ENCODE measurements around the gene COX6A1. TPM values are rescaled to one million over a fixed set of nuclear protein-coding genes. Genes with fewer than 3 reads are reported as not detected.

Gene COX6A1
- total and polyA plus RNA-seq, 5 experiments from 2014 or later, result 131 to 799 (median 683) TPM

GRCh38 chr12:120408771-120409170 lies 29.1 kb upstream of the COX6A1 start:
- POLR2A ChIA-PET, result no interaction called here
- peaks cover 0 to 9% (median 2%) of the 10 kb centered on the region in 5 donors for H3K27me3 Mint-ChIP-seq
- no peak overlapping the region for H3K27ac Mint-ChIP-seq
- peaks cover 0 to 5% (median 0%) of the 10 kb centered on the region in 9 donors for H3K9me3 Mint-ChIP-seq
- DNase-seq, result no peak
- no peaks in the 10 kb centered on the region for H3K36me3 Mint-ChIP-seq
- H3K4me1 Mint-ChIP-seq, result peaks cover 0 to 3% (median 1%) of the 10 kb centered on the region in 4 donors
- ATAC-seq, result no peak
- peak overlapping the region in 1 of 10 donors; percentile 20 for H3K4me3 Mint-ChIP-seq

- ATAC-seq (no peak), DNase-seq (no peak)
- POLR2A ChIA-PET, result no interaction called here
- no peaks in the 10 kb centered on the region for H3K9me3 Mint-ChIP-seq
- H3K36me3 Mint-ChIP-seq, result no peaks in the 10 kb centered on the region
- H3K4me1 Mint-ChIP-seq, result no peaks in the 10 kb centered on the region
- no peak overlapping the region for H3K4me3 Mint-ChIP-seq
- no peak overlapping the region for H3K27ac Mint-ChIP-seq
- H3K27me3 Mint-ChIP-seq, result peaks cover 2 to 9% (median 5%) of the 10 kb centered on the region in 5 donors
Observed at GRCh38 chr12:120412421-120412820, 25.5 kb upstream of the COX6A1 start.

GRCh38 chr12:120413901-120414695 lies 23.8 kb upstream of the COX6A1 start:
- H3K36me3 Mint-ChIP-seq, result no peaks in the 10 kb centered on the region
- H3K4me3 Mint-ChIP-seq, result no peak overlapping the region
- no peak for DNase-seq
- H3K4me1 Mint-ChIP-seq, result no peaks in the 10 kb centered on the region
- H3K9me3 Mint-ChIP-seq, result no peaks in the 10 kb centered on the region
- H3K27me3 Mint-ChIP-seq, result peaks cover 2 to 9% (median 7%) of the 10 kb centered on the region in 5 donors
- no peak overlapping the region for H3K27ac Mint-ChIP-seq
- POLR2A ChIA-PET, result interaction anchor here (0.7 kb wide), 1 partner anchor 9 kb away, joined by 3 read pairs; no protein-coding TSS in a partner anchor
- no peak for ATAC-seq

DNA sequence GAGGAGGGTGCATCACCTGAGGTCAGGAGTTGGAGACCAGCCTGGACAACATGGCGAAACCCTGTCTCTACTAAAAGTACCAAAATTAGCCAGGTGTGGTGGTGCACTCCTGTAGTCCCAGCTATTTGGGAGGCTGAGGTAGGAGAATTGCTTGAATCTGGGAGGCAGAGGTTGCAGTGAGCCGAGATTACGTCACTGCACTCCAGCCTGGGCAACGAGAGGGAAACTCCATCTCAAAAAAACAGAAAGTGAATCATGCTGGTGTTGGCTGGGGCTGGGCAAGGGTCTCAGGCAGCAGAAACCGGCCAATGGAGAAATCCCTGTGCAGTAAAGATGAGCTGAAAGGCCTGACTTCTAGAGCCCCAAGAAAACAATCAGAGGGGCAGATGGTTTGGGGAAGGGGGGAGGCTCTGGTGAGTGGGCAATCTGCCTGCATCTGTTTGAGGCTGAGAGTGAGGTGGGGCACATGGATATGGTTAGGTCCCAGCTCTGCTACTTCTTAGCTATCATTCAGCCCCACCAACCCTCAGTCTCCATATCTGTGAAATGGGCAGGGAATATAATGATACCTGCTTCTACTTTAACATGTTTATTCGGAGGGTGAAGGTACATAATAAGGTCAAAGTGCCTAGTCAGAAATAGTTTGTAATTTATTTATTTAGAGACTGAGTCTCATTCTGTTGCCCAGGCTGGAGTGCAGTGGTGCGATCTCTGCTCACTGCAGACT lies 21.3 kb upstream of the COX6A1 start:
- POLR2A ChIA-PET, result no interaction called here
- peaks cover 2 to 9% (median 7%) of the 10 kb centered on the region in 5 donors for H3K27me3 Mint-ChIP-seq
- ATAC-seq, result no peak

GRCh38 chr12:120417917-120418580 lies 19.9 kb upstream of the COX6A1 start:
- peaks cover 0 to 7% (median 0%) of the 10 kb centered on the region in 5 donors for H3K27me3 Mint-ChIP-seq

More for the DNA sequence above, 21.3 kb upstream of the COX6A1 start:
- Mint-ChIP-seq H3K4me1 (no peaks in the 10 kb centered on the region), H3K36me3 (no peaks in the 10 kb centered on the region), H3K9me3 (no peaks in the 10 kb centered on the region), H3K4me3 (no peak overlapping the region), H3K27ac (no peak overlapping the region)
- no peak for DNase-seq

DNA sequence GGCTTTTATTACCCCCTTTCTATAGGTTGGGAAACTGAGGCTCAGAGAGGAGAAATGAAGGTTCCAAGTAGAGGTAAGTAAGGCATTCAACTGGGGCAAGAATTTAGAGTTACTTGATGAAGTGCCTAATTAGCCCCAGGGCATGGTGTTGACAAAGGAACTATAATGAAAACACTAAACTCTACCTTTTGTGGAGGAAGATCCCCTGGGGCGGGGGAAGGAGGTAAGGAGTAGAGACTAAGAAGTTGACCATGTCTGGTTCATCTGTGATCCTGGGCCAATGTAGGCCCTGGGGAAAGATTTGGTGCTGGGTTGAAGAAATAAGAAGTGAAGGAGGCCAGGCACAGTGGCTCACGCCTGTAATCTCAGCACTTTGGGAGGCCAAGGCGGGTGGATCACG lies 16.2 kb upstream of the COX6A1 start:
- Mint-ChIP-seq H3K4me1 (no peaks in the 10 kb centered on the region), H3K27ac (no peak overlapping the region), H3K4me3 (peak overlapping the region in 1 of 10 donors; percentile 16), H3K9me3 (no peaks in the 10 kb centered on the region), H3K27me3 (peaks cover 0 to 4% (median 0%) of the 10 kb centered on the region in 5 donors), H3K36me3 (no peaks in the 10 kb centered on the region)
- DNase-seq (no peak), ATAC-seq (no peak)
- POLR2A ChIA-PET, result no interaction called here

More at GRCh38 chr12:120417917-120418580, 19.9 kb upstream of the COX6A1 start:
- Mint-ChIP-seq H3K27ac (peak overlapping the region in 1 of 10 donors; percentile 81), H3K36me3 (no peaks in the 10 kb centered on the region), H3K4me3 (no peak overlapping the region), H3K9me3 (no peaks in the 10 kb centered on the region), H3K4me1 (no peaks in the 10 kb centered on the region)
- no peak for ATAC-seq
- POLR2A ChIA-PET, result no interaction called here
- DNase-seq, result no peak

GRCh38 chr12:120422892-120423456 lies 14.9 kb upstream of the COX6A1 start:
- Mint-ChIP-seq H3K27ac (no peak overlapping the region), H3K4me1 (no peaks in the 10 kb centered on the region), H3K4me3 (no peak overlapping the region), H3K9me3 (no peaks in the 10 kb centered on the region), H3K36me3 (no peaks in the 10 kb centered on the region), H3K27me3 (no peaks in the 10 kb centered on the region)
- DNase-seq, result no peak
- no peak for ATAC-seq
- POLR2A ChIA-PET, result interaction anchor here (0.5 to 0.7 kb wide), 2 partner anchors 31 to 60 kb away, joined by 3 read pairs; no protein-coding TSS in a partner anchor

DNA sequence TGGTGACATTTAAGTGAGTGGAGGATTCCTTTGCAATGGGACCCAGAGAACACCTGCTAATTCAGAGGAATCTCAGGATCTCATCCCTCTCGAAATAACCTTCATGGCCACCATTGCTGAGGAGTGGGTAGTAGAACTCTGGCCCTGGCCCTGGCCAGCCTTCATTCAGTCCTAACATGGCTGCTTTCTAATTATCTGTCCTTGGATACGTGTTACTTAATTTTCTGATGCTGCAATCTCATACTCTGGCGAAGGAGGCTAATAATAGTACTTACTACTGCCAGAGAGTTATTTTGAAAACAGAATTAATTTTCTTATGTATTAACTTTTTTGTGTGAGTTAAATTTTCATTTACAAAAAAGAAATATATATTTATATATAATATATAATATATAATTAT lies 12.1 kb upstream of the COX6A1 start:
- H3K4me1 Mint-ChIP-seq, result peaks cover 1 to 6% (median 2%) of the 10 kb centered on the region in 4 donors
- POLR2A ChIA-PET, result no interaction called here
- H3K9me3 Mint-ChIP-seq, result no peaks in the 10 kb centered on the region
- no peak for DNase-seq
- H3K27ac Mint-ChIP-seq, result no peak overlapping the region
- no peak overlapping the region for H3K4me3 Mint-ChIP-seq
- no peaks in the 10 kb centered on the region for H3K36me3 Mint-ChIP-seq
- ATAC-seq, result no peak
- peaks cover 0 to 5% (median 2%) of the 10 kb centered on the region in 5 donors for H3K27me3 Mint-ChIP-seq

- ATAC-seq, result no peak
- H3K4me1 Mint-ChIP-seq, result peaks cover 1 to 6% (median 2%) of the 10 kb centered on the region in 4 donors
- no peak overlapping the region for H3K27ac Mint-ChIP-seq
- H3K4me3 Mint-ChIP-seq, result no peak overlapping the region
- H3K9me3 Mint-ChIP-seq, result no peaks in the 10 kb centered on the region
- no peak for DNase-seq
- POLR2A ChIA-PET, result interaction anchor here (0.6 to 1.2 kb wide), 5 partner anchors 9 to 631 kb away, joined by 3 read pairs; partner anchors contain the start of genes COX6A1, DYNLL1 and RNU4-2
- H3K27me3 Mint-ChIP-seq, result peaks cover 0 to 8% (median 3%) of the 10 kb centered on the region in 5 donors
- no peaks in the 10 kb centered on the region for H3K36me3 Mint-ChIP-seq
Observed at GRCh38 chr12:120428597-120429229, 9.2 kb upstream of the COX6A1 start.

- H3K36me3 Mint-ChIP-seq, result no peaks in the 10 kb centered on the region
- peaks cover 0 to 8% (median 3%) of the 10 kb centered on the region in 5 donors for H3K27me3 Mint-ChIP-seq
- H3K9me3 Mint-ChIP-seq, result no peaks in the 10 kb centered on the region
- DNase-seq (no peak), ATAC-seq (no peak)
- peaks cover 1 to 6% (median 2%) of the 10 kb centered on the region in 4 donors for H3K4me1 Mint-ChIP-seq
- peak overlapping the region in 1 of 10 donors; percentile 29 for H3K4me3 Mint-ChIP-seq
- H3K27ac Mint-ChIP-seq, result no peak overlapping the region
- POLR2A ChIA-PET, result interaction anchor here (0.6 to 1.2 kb wide), 7 partner anchors 8 to 631 kb away, joined by 3 to 8 read pairs (median 3); partner anchors contain the start of genes COX6A1, DYNLL1, MLEC and RNU4-2
Observed at GRCh38 chr12:120429368-120429767, 8.5 kb upstream of the COX6A1 start.

GRCh38 chr12:120432772-120433525 lies 5.0 kb upstream of the COX6A1 start:
- Mint-ChIP-seq H3K4me3 (no peak overlapping the region), H3K4me1 (peaks cover 3 to 14% (median 9%) of the 10 kb centered on the region in 4 donors)

More at GRCh38 chr12:120432772-120433525, 5.0 kb upstream of the COX6A1 start:
- POLR2A ChIA-PET, result no interaction called here
- Mint-ChIP-seq H3K27ac (no peak overlapping the region), H3K9me3 (no peaks in the 10 kb centered on the region), H3K27me3 (peaks cover 0 to 8% (median 3%) of the 10 kb centered on the region in 5 donors), H3K36me3 (no peaks in the 10 kb centered on the region)
- DNase-seq (no peak), ATAC-seq (no peak)
